Measurements from ENCODE around the gene ISCA1.

DNA sequence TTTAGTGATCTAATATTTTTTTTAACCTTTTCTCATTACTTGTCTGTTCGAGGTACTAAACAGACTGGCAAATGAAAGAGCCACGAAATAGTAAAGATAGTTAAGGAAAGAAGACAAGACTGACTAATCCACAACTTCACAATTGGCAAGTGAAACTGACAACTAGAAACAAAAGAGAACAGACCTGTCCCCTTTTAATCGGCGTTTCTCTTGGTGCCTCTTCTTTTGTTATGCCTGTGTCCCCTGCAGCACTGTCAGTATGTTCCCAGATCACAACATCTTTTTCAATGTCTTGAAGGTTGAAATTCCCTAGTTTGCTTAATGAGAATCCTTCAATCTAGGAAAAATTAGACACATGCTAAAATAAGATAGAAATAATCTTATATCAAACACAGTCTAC is 45.8 kb upstream of the ISCA1 start:
- TF ChIP-seq CTCF (IDR thresholded peaks at IDR 0.05) (no peak), POLR2AphosphoS5 (IDR thresholded peaks at IDR 0.05) (no peak)
